ENCODE data around the gene IL21R. TPM values are rescaled to one million over a fixed set of nuclear protein-coding genes. Genes with fewer than 3 reads are reported as not detected.
A peak's percentile ranks its signal among the peaks of the same experiment; 100 is the strongest.

Gene IL21R
- 0.54 TPM for total RNA-seq

- peak; percentile 75 to 93 (median 92) for DNase-seq (ENCODE audit: low read depth in 2 of 3, low spot score in 2 of 3)
Observed at GRCh38 chr16:27401768-27402568, at the start of gene IL21R. Gene IL21R, plus strand, starts transcription at chr16:27402174. Its CDS starts 27,898 bp downstream, at chr16:27430072.

- no peak for DNase-seq (ENCODE audit: low read depth in 2 of 3, low spot score in 2 of 3)
Observed at GRCh38 chr16:27353853-27354252, 48.1 kb upstream of the IL21R start.

GRCh38 chr16:27355610-27356009 is 46.4 kb upstream of the IL21R start:
- peak in 1 of 3 donors; percentile 57 for DNase-seq (ENCODE audit: low read depth in 2 of 3, low spot score in 2 of 3)

DNA sequence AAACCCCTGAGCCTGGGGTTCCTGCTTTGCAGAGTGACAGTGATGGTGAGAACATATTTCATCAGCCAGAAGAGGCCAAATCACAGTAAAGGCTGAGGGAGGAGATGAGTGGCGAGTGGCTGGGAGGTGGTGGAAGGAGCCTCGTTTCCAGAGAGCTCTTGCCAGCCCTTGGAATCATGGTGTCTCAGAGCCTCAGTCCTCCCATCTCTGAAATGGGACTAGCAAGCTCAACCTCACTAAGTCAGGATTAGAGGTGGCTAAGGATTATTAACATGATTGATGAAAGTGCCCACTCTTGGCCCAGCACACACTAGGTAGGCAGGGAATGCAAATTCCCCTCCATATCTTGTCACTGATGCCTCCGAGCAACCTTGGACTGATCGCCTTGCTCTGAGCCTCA is 45.2 kb upstream of the IL21R start:
- no peak for DNase-seq (ENCODE audit: low read depth in 2 of 3, low spot score in 2 of 3)

DNA sequence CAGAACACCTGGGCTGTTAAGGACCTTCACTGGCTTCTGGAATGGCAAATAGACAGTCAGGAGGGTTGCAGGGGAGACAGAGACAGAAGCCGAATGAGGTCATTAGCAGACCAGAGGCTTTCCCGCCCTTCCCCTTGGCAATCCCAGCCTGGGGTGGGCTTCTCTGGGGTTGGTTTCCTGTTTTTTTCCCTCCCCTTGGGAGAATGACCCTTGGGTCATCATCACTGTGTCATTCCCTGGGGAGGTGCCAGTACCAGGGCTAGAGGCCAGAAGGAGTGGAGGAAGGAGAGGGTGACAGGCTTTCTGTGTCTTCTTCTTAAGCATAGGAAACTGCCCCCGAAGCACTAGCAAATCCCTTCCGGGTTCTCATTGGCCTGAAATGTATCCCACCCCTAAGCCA is 42.9 kb upstream of the IL21R start:
- DNase-seq (ENCODE audit: low read depth in 2 of 3, low spot score in 2 of 3) = no peak

- no peak for DNase-seq (ENCODE audit: low read depth in 2 of 3, low spot score in 2 of 3)
Observed at GRCh38 chr16:27359615-27360014, 42.4 kb upstream of the IL21R start.

GRCh38 chr16:27361987-27362386 is 40.0 kb upstream of the IL21R start:
- DNase-seq (ENCODE audit: low read depth in 2 of 3, low spot score in 2 of 3) = no peak

GRCh38 chr16:27362570-27363245 is 39.3 kb upstream of the IL21R start:
- no peak for DNase-seq (ENCODE audit: low read depth in 2 of 3, low spot score in 2 of 3)

GRCh38 chr16:27363246-27363632 is 38.7 kb upstream of the IL21R start:
- no peak for DNase-seq (ENCODE audit: low read depth in 2 of 3, low spot score in 2 of 3)

- no peak for DNase-seq (ENCODE audit: low read depth in 2 of 3, low spot score in 2 of 3)
Observed at GRCh38 chr16:27363797-27364196, 38.2 kb upstream of the IL21R start.

GRCh38 chr16:27364493-27365141 is 37.4 kb upstream of the IL21R start:
- DNase-seq (ENCODE audit: low read depth in 2 of 3, low spot score in 2 of 3) = no peak

GRCh38 chr16:27365142-27366089 is 36.6 kb upstream of the IL21R start:
- DNase-seq (ENCODE audit: low read depth in 2 of 3, low spot score in 2 of 3) = no peak

DNA sequence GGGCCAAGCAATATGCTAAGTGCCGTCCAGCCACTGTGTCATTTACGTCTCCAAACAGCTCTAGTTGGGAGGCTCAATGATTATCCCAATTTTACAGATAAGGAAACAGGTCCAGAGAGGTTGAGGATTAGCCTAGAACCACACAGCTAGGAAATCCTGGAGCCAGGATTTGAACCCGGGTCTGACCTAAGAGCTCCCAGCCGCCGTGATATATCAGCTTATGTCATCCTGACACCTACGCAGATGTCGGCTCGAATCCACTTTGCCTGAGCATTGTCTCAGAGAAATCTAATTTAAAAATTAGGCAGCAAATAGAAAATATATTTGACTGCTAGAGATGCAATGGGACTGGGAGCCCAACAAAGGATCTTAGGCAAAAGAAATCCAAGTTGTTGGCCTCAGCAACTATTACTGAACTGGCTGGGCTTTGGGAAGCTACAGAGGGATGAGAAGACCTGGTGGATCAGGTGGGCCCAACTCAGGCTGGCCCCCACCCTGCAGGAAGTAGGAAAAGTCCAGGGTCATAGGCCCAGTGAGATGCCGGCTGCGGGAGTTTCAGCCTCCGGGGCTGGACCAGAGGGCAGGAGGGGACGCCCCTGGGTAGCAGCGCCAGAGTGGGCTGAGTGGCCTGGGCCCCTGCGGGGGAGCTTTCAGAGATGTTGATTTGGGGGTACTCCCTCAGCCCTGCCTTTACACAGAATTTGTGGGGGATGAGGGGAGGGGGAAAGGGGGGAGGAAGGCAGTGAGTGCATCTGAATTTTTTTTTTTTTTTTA is 35.1 kb upstream of the IL21R start:
- no peak for DNase-seq (ENCODE audit: low read depth in 2 of 3, low spot score in 2 of 3)

DNA sequence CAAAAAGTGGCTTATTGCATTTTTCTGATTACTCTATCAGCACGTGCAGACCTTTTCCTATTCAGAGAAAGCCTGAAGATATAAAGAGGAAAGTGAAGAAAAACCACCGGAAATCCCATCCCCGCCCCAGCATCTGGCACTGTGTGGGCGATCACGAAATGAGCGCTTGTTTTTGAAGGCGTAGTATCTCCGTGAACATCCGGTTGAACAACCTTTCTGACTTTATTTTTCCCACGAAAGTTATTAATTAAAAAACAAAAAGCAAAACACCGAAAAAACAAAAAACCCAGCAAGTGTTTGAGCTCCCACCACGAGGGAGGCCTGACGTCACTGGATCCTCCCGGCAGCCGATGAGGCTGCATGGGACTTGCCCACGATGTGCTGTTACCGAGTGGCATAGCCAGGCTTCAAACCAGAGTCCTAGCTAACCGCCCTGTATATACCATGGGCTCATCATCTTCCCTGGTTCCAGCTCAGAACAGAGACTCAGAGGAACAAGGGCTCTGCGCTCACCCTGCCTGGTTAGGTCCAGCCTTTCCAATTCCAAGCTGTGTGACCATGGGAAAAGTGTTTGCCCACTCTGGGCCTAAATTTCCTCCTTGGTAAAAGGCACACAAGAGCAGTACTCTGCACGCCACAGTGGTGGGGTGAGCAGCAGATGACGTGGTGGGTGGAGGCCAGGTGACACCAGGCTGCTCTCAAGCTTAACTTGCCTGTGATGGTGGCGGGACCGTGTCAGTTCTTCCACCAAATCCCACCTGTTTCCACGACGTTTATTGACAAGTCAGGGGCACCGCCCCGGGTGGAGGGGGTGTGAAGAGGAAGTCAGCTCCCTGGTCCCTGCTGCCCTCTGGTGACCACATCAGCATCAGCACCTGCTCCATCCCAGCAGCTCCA is 34.3 kb upstream of the IL21R start:
- peak; percentile 87 to 99 (median 96) for DNase-seq (ENCODE audit: low read depth in 2 of 3, low spot score in 2 of 3)

- no peak for DNase-seq (ENCODE audit: low read depth in 2 of 3, low spot score in 2 of 3)
Observed at GRCh38 chr16:27368358-27368722, 33.6 kb upstream of the IL21R start.

DNA sequence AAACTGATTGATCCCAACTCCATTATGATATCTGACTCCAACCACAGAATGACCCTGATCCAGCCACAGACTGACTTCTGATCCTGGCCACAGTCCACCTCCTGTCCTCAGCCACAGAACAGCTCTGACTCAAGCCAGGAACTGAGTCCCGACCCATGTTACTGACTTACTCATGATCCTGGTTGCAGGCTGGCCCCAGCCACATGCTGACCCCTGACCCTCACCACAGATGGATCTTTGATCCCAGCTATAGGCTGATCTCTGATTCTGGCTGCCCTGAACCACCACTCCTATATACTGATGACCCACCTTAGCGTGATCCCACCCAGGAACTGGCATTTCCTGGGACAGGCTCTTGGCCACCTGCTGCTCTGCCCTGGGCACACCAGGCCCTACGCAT is 32.2 kb upstream of the IL21R start:
- no peak for DNase-seq (ENCODE audit: low read depth in 2 of 3, low spot score in 2 of 3)

- no peak for DNase-seq (ENCODE audit: low read depth in 2 of 3, low spot score in 2 of 3)
Observed at GRCh38 chr16:27370318-27370717, 31.7 kb upstream of the IL21R start.

GRCh38 chr16:27373312-27373711 is 28.7 kb upstream of the IL21R start:
- DNase-seq (ENCODE audit: low read depth in 2 of 3, low spot score in 2 of 3) = no peak

All from hematopoietic multipotent progenitor cell (in vitro differentiated cells).